ENCODE measurements around the gene OSBPL2.

- no peak for TF ChIP-seq CTCF (conservative IDR thresholded peaks at IDR 0.05; ENCODE audit: low read length)
- TF ChIP-seq EZH2phosphoT487 (IDR thresholded peaks at IDR 0.05; ENCODE audit: borderline replicate concordance, low read depth, low read length) = no peak
Observed at GRCh38 chr20:62286493-62287064, 48.3 kb downstream of the OSBPL2 start.

Data from OCI-LY7 (cell line).